HepG2 (cell line): ENCODE measurements around the gene ZG16. TPM values are rescaled to one million over a fixed set of nuclear protein-coding genes. Genes with fewer than 3 reads are reported as not detected.

Experiments used
- ATF7-NPFF ChIP-seq: sonication (generic); formaldehyde crosslinking; IDR thresholded peaks from 2 replicates; pipeline ENCODE4 v1.8.1; 2023; ENCODE audit warnings: mild to moderate bottlenecking, low read depth, missing genetic modification reagents, moderate library complexity
- CENPT ChIP-seq: sonication (generic); formaldehyde crosslinking; IDR thresholded peaks from 2 replicates; pipeline ENCODE4 v1.8.0; 2022; ENCODE audit warnings: low read depth, mild to moderate bottlenecking, moderate library complexity, missing genetic modification reagents
- CREM ChIP-seq, 2 experiments: sonication (generic) in 1 of 2; formaldehyde crosslinking in 1 of 2; IDR thresholded peaks; 2 replicates each; pipeline versions ENCODE4 v1.4.0 to v1.6.1; 2016 to 2020; ENCODE audit warnings: antibody characterized with exemption in 1 of 2, mild to moderate bottlenecking in 1 of 2, missing genetic modification reagents in 1 of 2
- DR1 ChIP-seq: sonication (generic); formaldehyde crosslinking; IDR thresholded peaks from 2 replicates; pipeline ENCODE4 v1.8.0; 2021; ENCODE audit warnings: mild to moderate bottlenecking, missing genetic modification reagents, inconsistent platforms
- HDAC2 ChIP-seq: sonication (generic); formaldehyde crosslinking; IDR thresholded peaks from 2 replicates; pipeline ENCODE4 v1.4.0; 2020; ENCODE audit warnings: missing genetic modification reagents
- HNRNPLL ChIP-seq: fragments of 200-400 bp; formaldehyde crosslinking; IDR thresholded peaks from 2 replicates; pipeline ENCODE4 v1.6.1; 2017; ENCODE audit warnings: mild to moderate bottlenecking, low read depth, low read length; ENCODE audit not compliant: poor library complexity, severe bottlenecking
- KDM4B ChIP-seq: sonication (generic); formaldehyde crosslinking; IDR thresholded peaks from 2 replicates; pipeline ENCODE4 v1.4.0; 2020; ENCODE audit warnings: missing genetic modification reagents
- NONO ChIP-seq, 2 experiments: fragments of 450-650 bp in 1 of 2; sonication (generic) in 1 of 2; formaldehyde crosslinking in 1 of 2; IDR thresholded peaks in 1 of 2; conservative IDR thresholded peaks in 1 of 2; 2 replicates each; pipeline versions ENCODE4 v1.6.1 to v1.8.0; 2017 to 2022; ENCODE audit warnings: mild to moderate bottlenecking in 1 of 2, missing genetic modification reagents in 1 of 2, moderate library complexity in 1 of 2
- SETDB1 ChIP-seq: sonication (generic); formaldehyde crosslinking; IDR thresholded peaks from 2 replicates; pipeline ENCODE4 v1.5.1; 2020; ENCODE audit warnings: missing genetic modification reagents, mild to moderate bottlenecking, borderline replicate concordance
- SOX6 ChIP-seq, 2 experiments: fragments of 450-650 bp in 1 of 2; sonication (generic) in 1 of 2; formaldehyde crosslinking in 1 of 2; IDR thresholded peaks; 2 replicates each; pipeline versions ENCODE4 v1.4.0 to v1.6.1; 2017 to 2020; ENCODE audit warnings: antibody characterized with exemption in 1 of 2, mild to moderate bottlenecking in 1 of 2, missing genetic modification reagents in 1 of 2
- TCF12 ChIP-seq, 2 experiments: fragments of 450-650 bp in 1 of 2; sonication (generic) in 1 of 2; formaldehyde crosslinking in 1 of 2; IDR thresholded peaks; 2 replicates each; pipeline versions ENCODE4 v1.6.1 to v1.8.0; 2017 to 2022; ENCODE audit warnings: antibody characterized with exemption in 1 of 2, mild to moderate bottlenecking in 1 of 2, missing genetic modification reagents in 1 of 2, moderate library complexity in 1 of 2
- ZEB1 ChIP-seq: IDR thresholded peaks from 2 replicates; pipeline ENCODE4 v1.6.1; 2012; ENCODE audit warnings: mild to moderate bottlenecking, low read depth, inconsistent platforms; ENCODE audit not compliant: insufficient replicate concordance
- ZNF205 ChIP-seq: IDR thresholded peaks from 2 replicates; pipeline ENCODE4 v1.6.1; 2018; ENCODE audit warnings: missing biosample characterization, missing genetic modification reagents
- ZNF644 ChIP-seq: IDR thresholded peaks from 2 replicates; pipeline ENCODE4 v1.6.1; 2016; ENCODE audit warnings: low read depth
- ZNF703 ChIP-seq: sonication (generic); formaldehyde crosslinking; IDR thresholded peaks from 2 replicates; pipeline ENCODE4 v1.5.1; 2020; ENCODE audit warnings: missing genetic modification reagents, mild to moderate bottlenecking, moderate library complexity, borderline replicate concordance
- ZNF776 ChIP-seq: sonication (generic); formaldehyde crosslinking; IDR thresholded peaks from 2 replicates; pipeline ENCODE4 v1.4.0; 2020; ENCODE audit warnings: mild to moderate bottlenecking, missing genetic modification reagents
- ZNF839 ChIP-seq: sonication (generic); formaldehyde crosslinking; IDR thresholded peaks from 2 replicates; pipeline ENCODE4 v1.4.0; 2020; ENCODE audit warnings: missing genetic modification reagents, mild to moderate bottlenecking, borderline replicate concordance
- polyA plus RNA-seq, 8 experiments: library from polyadenylated mRNA; depleted of rRNA in 3 of 8; stranded (reverse) in 7 of 8; unstranded in 1 of 8; fragments of >200 nt; fragmentation: Illumina TruSeq in 4 of 8; extraction: Trizol in 4 of 8; gene quantifications; 2 replicates each; pipeline versions ENCODE4 v1.2.1 to v1.2.3, GENCODE V29; 2011 to 2016; ENCODE audit warnings: low read depth in 4 of 8, missing spikeins in 1 of 8, mixed read lengths in 1 of 8; ENCODE audit not compliant: insufficient read depth in 1 of 8
- total RNA-seq, 5 experiments: library from RNA; depleted of rRNA; stranded (reverse); fragments of >200 nt; fragmentation: Illumina TruSeq; extraction: Trizol; gene quantifications; 2 replicates each; pipeline ENCODE4 v1.2.3, GENCODE V29; 2016; ENCODE audit warnings: low read depth in 1 of 5
- TF ChIP-seq, protein P1 (sequence below): sonication (generic); formaldehyde crosslinking; IDR thresholded peaks from 2 replicates; pipeline ENCODE4 v1.8.0; 2022; ENCODE audit warnings: mild to moderate bottlenecking, missing genetic modification reagents, moderate library complexity
- TF ChIP-seq, protein P2 (sequence below): sonication (generic); formaldehyde crosslinking; IDR thresholded peaks from 2 replicates; pipeline ENCODE4 v1.5.0; 2020; ENCODE audit warnings: mild to moderate bottlenecking, missing genetic modification reagents
- TF ChIP-seq, protein P3 (sequence below): sonication (generic); formaldehyde crosslinking; IDR thresholded peaks from 2 replicates; pipeline ENCODE4 v1.4.0; 2020; ENCODE audit warnings: missing genetic modification reagents, mild to moderate bottlenecking, borderline replicate concordance
- TF ChIP-seq, protein P4 (sequence below): sonication (generic); formaldehyde crosslinking; IDR thresholded peaks from 2 replicates; pipeline ENCODE4 v1.8.0; 2022; ENCODE audit warnings: missing genetic modification reagents, mild to moderate bottlenecking, inconsistent platforms, borderline replicate concordance

The ZG16 gene
- total and polyA plus RNA-seq, 2 of the 13 experiments (the other 11 are each of a cell fraction or from before 2014, with no cell fraction given) = 0.04 to 0.07 TPM

DNA sequence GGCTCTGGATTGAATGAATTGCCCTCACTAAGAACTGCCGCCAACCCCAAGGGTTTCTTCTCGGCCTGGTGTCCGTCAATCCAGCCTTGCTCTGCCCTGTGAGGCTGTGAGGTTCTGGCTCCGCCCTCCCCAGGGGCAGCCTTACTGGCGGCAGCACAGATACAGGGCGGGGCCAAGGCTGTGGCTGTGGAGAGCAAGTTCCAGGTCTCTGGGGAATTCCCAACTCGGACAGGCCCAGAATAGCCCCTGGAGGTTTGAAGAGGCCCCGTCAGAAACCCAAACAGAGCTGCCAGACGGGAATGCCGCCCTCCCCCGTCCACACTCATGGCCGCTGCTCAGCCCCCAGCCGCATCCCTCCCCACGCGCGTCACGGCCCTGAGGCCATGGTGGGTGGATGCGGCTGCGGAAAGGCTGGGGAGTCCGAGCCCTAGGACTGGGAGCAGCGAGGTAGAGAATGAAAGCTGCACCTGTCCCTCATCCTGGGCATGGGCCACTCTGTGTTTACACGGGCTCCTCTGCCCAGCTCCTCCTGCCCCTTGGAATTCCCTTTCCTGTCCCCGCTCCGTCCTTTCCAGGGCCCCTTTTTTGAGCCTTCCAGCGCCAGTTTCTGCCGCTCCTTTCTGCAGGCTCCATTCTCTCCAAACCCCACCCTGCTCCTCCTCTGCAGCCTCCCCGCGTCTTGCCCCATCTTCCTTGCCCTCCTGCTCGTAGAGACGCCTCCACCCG, 33.3 kb downstream of the ZG16 start (continued):
- TF ChIP-seq HNRNPLL = peak; percentile 77
- TF ChIP-seq SETDB1 = no peak
- peak; percentile 26 for TF ChIP-seq ATF7-NPFF
- TF ChIP-seq ZNF644 (CRISPR knock-in tag) = 0 out of 2 replicates have a peak, but pooled peaks have one; percentile 7
- no peak; the same call in 1 of the 2 replicates for TF ChIP-seq ZNF776 (CRISPR knock-in tag)
- TF ChIP-seq ZNF839 (CRISPR knock-in tag) = no peak
- TF ChIP-seq NONO (IDR thresholded peaks at IDR 0.05) = no peak
- peak; percentile 89 for TF ChIP-seq NONO (CRISPR knock-in tag; conservative IDR thresholded peaks at IDR 0.05)
- TF ChIP-seq ZNF703 (CRISPR knock-in tag) = peak; percentile 36; the same call in 1 of the 2 replicates
- TF ChIP-seq DR1 (CRISPR knock-in tag) = peak; percentile 35; the same call in 1 of the 2 replicates
- TF ChIP-seq ZEB1 = peak; percentile 69
- no peak for TF ChIP-seq TCF12 (IDR thresholded peaks at IDR 0.05)
- 0 out of 2 replicates have a peak, but pooled peaks have one; percentile 63 for TF ChIP-seq TCF12 (CRISPR knock-in tag; IDR thresholded peaks at IDR 0.05)
- TF ChIP-seq KDM4B = 0 out of 2 replicates have a peak, but pooled peaks have one; percentile 63
- TF ChIP-seq, protein P1, sequence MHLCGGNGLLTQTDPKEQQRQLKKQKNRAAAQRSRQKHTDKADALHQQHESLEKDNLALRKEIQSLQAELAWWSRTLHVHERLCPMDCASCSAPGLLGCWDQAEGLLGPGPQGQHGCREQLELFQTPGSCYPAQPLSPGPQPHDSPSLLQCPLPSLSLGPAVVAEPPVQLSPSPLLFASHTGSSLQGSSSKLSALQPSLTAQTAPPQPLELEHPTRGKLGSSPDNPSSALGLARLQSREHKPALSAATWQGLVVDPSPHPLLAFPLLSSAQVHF = no peak
- peak; percentile 75 for TF ChIP-seq HDAC2 (CRISPR knock-in tag)
- TF ChIP-seq, protein P2, sequence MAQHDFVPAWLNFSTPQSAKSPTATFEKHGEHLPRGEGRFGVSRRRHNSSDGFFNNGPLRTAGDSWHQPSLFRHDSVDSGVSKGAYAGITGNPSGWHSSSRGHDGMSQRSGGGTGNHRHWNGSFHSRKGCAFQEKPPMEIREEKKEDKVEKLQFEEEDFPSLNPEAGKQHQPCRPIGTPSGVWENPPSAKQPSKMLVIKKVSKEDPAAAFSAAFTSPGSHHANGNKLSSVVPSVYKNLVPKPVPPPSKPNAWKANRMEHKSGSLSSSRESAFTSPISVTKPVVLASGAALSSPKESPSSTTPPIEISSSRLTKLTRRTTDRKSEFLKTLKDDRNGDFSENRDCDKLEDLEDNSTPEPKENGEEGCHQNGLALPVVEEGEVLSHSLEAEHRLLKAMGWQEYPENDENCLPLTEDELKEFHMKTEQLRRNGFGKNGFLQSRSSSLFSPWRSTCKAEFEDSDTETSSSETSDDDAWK (CRISPR knock-in tag) = no peak
- TF ChIP-seq, protein P3, sequence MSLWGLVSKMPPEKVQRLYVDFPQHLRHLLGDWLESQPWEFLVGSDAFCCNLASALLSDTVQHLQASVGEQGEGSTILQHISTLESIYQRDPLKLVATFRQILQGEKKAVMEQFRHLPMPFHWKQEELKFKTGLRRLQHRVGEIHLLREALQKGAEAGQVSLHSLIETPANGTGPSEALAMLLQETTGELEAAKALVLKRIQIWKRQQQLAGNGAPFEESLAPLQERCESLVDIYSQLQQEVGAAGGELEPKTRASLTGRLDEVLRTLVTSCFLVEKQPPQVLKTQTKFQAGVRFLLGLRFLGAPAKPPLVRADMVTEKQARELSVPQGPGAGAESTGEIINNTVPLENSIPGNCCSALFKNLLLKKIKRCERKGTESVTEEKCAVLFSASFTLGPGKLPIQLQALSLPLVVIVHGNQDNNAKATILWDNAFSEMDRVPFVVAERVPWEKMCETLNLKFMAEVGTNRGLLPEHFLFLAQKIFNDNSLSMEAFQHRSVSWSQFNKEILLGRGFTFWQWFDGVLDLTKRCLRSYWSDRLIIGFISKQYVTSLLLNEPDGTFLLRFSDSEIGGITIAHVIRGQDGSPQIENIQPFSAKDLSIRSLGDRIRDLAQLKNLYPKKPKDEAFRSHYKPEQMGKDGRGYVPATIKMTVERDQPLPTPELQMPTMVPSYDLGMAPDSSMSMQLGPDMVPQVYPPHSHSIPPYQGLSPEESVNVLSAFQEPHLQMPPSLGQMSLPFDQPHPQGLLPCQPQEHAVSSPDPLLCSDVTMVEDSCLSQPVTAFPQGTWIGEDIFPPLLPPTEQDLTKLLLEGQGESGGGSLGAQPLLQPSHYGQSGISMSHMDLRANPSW = 0 out of 2 replicates have a peak, but pooled peaks have one; percentile 44
- no peak for TF ChIP-seq ZNF205 (CRISPR knock-in tag)
- TF ChIP-seq SOX6 (IDR thresholded peaks at IDR 0.05) = no peak
- 0 out of 2 replicates have a peak, but pooled peaks have one; percentile 65 for TF ChIP-seq SOX6 (CRISPR knock-in tag; IDR thresholded peaks at IDR 0.05)
- peak; percentile 95; the same call in 1 of the 2 replicates for TF ChIP-seq CENPT (CRISPR knock-in tag)
- TF ChIP-seq, protein P4, sequence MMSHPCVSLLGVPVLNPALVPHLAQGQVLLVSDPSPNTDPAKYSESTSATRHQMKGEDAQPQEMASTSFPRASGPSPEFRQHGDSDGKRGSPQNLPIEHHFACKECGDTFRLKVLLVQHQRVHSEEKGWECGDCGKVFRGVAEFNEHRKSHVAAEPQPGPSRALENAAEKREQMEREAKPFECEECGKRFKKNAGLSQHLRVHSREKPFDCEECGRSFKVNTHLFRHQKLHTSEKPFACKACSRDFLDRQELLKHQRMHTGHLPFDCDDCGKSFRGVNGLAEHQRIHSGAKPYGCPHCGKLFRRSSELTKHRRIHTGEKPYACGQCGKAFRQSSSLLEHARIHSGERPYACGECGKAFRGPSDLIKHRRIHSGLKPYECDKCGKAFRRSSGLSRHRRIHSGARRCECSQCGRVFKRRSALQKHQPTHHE = no peak
- TF ChIP-seq CREM (IDR thresholded peaks at IDR 0.05) = peak; percentile 40; the same call in 1 of the 2 replicates
- TF ChIP-seq CREM (CRISPR knock-in tag; IDR thresholded peaks at IDR 0.05) = no peak
